ENCODE results near the gene CDCP1.

Gene CDCP1

DNA sequence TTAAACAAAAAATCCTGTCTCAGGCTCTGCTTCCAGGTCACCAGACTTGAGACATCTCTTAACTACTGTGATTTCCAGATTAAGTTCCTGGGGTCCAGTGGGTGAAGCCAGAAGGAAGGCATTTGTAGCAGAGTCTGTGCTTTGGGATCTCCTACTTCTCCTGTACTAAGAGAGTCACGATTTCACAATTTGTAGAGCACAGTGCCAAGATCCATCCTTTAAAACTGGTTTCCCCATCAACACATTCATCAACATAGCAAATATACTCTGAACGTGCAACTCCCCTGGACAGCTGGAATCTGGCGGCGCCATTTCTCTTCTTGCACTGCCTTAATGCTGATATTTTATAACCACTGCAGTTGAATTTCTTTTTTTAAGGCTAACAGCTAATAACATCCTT lies 33.2 kb downstream of the CDCP1 start:
- no peaks in the 10 kb centered on the region for H3K4me1 ChIP-seq (ENCODE audit: insufficient read depth, low read length, severe bottlenecking)
- H3K27ac ChIP-seq (ENCODE audit: low read depth, low read length, poor library complexity, severe bottlenecking) = no peak overlapping the region
- H3K36me3 ChIP-seq (ENCODE audit: insufficient read depth, low read length) = no peaks in the 10 kb centered on the region
- H3F3A ChIP-seq (ENCODE audit: insufficient read depth, low read length) = no peaks in the 10 kb centered on the region
- no peaks in the 10 kb centered on the region for H3K9me2 ChIP-seq (ENCODE audit: low read depth, low read length)
- H3K9ac ChIP-seq (ENCODE audit: low read length) = no peak overlapping the region
- TF ChIP-seq, protein P1, sequence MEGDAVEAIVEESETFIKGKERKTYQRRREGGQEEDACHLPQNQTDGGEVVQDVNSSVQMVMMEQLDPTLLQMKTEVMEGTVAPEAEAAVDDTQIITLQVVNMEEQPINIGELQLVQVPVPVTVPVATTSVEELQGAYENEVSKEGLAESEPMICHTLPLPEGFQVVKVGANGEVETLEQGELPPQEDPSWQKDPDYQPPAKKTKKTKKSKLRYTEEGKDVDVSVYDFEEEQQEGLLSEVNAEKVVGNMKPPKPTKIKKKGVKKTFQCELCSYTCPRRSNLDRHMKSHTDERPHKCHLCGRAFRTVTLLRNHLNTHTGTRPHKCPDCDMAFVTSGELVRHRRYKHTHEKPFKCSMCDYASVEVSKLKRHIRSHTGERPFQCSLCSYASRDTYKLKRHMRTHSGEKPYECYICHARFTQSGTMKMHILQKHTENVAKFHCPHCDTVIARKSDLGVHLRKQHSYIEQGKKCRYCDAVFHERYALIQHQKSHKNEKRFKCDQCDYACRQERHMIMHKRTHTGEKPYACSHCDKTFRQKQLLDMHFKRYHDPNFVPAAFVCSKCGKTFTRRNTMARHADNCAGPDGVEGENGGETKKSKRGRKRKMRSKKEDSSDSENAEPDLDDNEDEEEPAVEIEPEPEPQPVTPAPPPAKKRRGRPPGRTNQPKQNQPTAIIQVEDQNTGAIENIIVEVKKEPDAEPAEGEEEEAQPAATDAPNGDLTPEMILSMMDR (IDR thresholded peaks at IDR 0.05; ENCODE audit: low read length) = no peak
- TF ChIP-seq EZH2 (IDR thresholded peaks at IDR 0.05; ENCODE audit: borderline replicate concordance, low read length) = no peak
- no peaks in the 10 kb centered on the region for H3K27me3 ChIP-seq (ENCODE audit: insufficient read depth, low read length)
- no peak overlapping the region for H2AFZ ChIP-seq (ENCODE audit: low read length)
- no peaks in the 10 kb centered on the region for H3K9me3 ChIP-seq (ENCODE audit: low read length)
- H4K20me1 ChIP-seq (ENCODE audit: insufficient read depth, low read length) = no peaks in the 10 kb centered on the region
- no peak overlapping the region for H3K4me3 ChIP-seq (ENCODE audit: low read depth, low read length, poor library complexity, severe bottlenecking)
- no peaks in the 10 kb centered on the region for H3K79me2 ChIP-seq (ENCODE audit: insufficient read depth, low read length)
- no peak overlapping the region for H3K4me2 ChIP-seq (ENCODE audit: low read length)

DNA sequence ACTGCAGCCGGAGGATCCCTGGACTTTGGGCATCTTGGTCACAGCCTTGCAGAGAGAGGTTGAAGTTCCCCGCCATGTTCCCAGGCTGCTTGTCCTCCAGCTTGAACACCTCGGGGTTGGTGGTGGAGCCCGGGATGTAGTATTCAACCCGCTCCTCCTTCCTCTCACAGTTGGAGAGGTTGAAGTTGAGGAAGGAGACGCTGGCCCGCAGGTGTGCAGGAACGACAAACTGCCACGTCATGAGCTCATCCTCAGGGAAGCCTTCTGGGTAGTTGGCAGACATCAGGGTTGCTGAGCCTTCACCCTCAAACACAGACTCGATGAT lies 35.7 kb downstream of the CDCP1 start:
- Histone ChIP-seq H3K27me3 (ENCODE audit: insufficient read depth, low read length) (no peaks in the 10 kb centered on the region), H2AFZ (ENCODE audit: low read length) (no peak overlapping the region), H3K79me2 (ENCODE audit: insufficient read depth, low read length) (no peaks in the 10 kb centered on the region), H3F3A (ENCODE audit: insufficient read depth, low read length) (no peaks in the 10 kb centered on the region), H3K27ac (ENCODE audit: low read depth, low read length, poor library complexity, severe bottlenecking) (no peak overlapping the region), H3K9me2 (ENCODE audit: low read depth, low read length) (no peaks in the 10 kb centered on the region), H3K9ac (ENCODE audit: low read length) (no peak overlapping the region), H3K4me3 (ENCODE audit: low read depth, low read length, poor library complexity, severe bottlenecking) (no peak overlapping the region), H3K4me2 (ENCODE audit: low read length) (no peak overlapping the region), H3K9me3 (ENCODE audit: low read length) (no peaks in the 10 kb centered on the region), H3K36me3 (ENCODE audit: insufficient read depth, low read length) (no peaks in the 10 kb centered on the region), H3K4me1 (ENCODE audit: insufficient read depth, low read length, severe bottlenecking) (no peaks in the 10 kb centered on the region), H4K20me1 (ENCODE audit: insufficient read depth, low read length) (no peaks in the 10 kb centered on the region)
- no peak for TF ChIP-seq EZH2 (IDR thresholded peaks at IDR 0.05; ENCODE audit: borderline replicate concordance, low read length)
- TF ChIP-seq, protein P1 (IDR thresholded peaks at IDR 0.05; ENCODE audit: low read length) = no peak

DNA sequence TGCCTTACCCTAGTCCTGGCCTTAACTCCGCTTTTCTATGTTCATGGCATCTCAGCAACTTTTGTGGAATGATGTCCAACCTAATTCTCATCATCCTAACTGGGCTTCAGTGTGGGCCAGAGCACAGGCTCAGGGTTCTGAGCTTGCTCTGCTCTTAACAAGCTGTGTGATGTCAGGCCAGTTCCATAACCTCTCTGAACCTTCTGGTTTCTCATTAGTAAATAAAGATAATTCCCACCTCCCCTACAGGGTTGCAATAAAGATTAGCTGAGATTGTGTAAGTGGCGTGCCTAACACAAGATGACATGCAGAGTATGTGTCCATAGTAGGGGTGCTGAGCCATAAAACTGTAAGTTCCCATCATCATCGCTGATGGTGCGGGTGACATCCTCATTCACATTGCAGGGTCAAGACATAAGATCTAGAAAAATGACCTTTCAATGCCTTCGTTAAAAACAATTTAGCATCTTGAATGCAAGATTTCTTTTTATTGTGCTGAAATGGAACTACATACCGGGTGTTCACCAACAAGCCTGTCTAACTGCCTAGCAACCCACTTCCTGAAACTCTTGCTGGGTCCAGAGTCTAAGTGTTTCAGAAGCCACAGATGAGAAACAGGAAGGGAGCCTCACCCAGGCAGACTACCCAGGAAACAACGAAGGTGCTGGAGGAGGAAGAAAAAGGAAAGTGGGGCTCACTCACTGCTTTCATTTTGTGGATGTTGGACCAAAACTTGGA lies 36.2 kb downstream of the CDCP1 start:
- no peaks in the 10 kb centered on the region for H3K27me3 ChIP-seq (ENCODE audit: insufficient read depth, low read length)
- TF ChIP-seq EZH2 (IDR thresholded peaks at IDR 0.05; ENCODE audit: borderline replicate concordance, low read length) = no peak
- TF ChIP-seq, protein P1 (IDR thresholded peaks at IDR 0.05; ENCODE audit: low read length) = no peak
- no peaks in the 10 kb centered on the region for H3K9me2 ChIP-seq (ENCODE audit: low read depth, low read length)
- H3K9ac ChIP-seq (ENCODE audit: low read length) = no peak overlapping the region
- H3K4me2 ChIP-seq (ENCODE audit: low read length) = no peak overlapping the region
- no peaks in the 10 kb centered on the region for H3K36me3 ChIP-seq (ENCODE audit: insufficient read depth, low read length)
- no peaks in the 10 kb centered on the region for H3K79me2 ChIP-seq (ENCODE audit: insufficient read depth, low read length)
- no peaks in the 10 kb centered on the region for H3K9me3 ChIP-seq (ENCODE audit: low read length)
- no peaks in the 10 kb centered on the region for H3K4me1 ChIP-seq (ENCODE audit: insufficient read depth, low read length, severe bottlenecking)
- H3K27ac ChIP-seq (ENCODE audit: low read depth, low read length, poor library complexity, severe bottlenecking) = no peak overlapping the region
- H3F3A ChIP-seq (ENCODE audit: insufficient read depth, low read length) = no peaks in the 10 kb centered on the region
- H2AFZ ChIP-seq (ENCODE audit: low read length) = no peak overlapping the region
- H4K20me1 ChIP-seq (ENCODE audit: insufficient read depth, low read length) = no peaks in the 10 kb centered on the region
- no peak overlapping the region for H3K4me3 ChIP-seq (ENCODE audit: low read depth, low read length, poor library complexity, severe bottlenecking)
